ENCODE data around the gene REXO2.

REXO2 gene

GRCh38 chr11:114439229-114440120, at the start of gene REXO2:
REXO2 (plus strand) TSS chr11:114439467; CDS start chr11:114439529, 62 bp downstream.
- peak; percentile 95 for DNase-seq

GRCh38 chr11:114392735-114393667, 46.3 kb upstream of the REXO2 start:
- DNase-seq = no peak

- DNase-seq = no peak
Measured at GRCh38 chr11:114395736-114396135, 43.5 kb upstream of the REXO2 start.

- no peak for DNase-seq
Measured at GRCh38 chr11:114396916-114397315, 42.4 kb upstream of the REXO2 start.

- no peak for DNase-seq
Measured at GRCh38 chr11:114397349-114397982, 41.8 kb upstream of the REXO2 start.

GRCh38 chr11:114398303-114398920, 40.9 kb upstream of the REXO2 start:
- DNase-seq = no peak

GRCh38 chr11:114399490-114400215, 39.6 kb upstream of the REXO2 start:
- DNase-seq = peak; percentile 17

GRCh38 chr11:114400216-114400914, 38.9 kb upstream of the REXO2 start, which contains the start of the genes C11orf71 and RBM7:
C11orf71 (minus strand) TSS chr11:114400511; CDS start chr11:114400331, 180 bp downstream.
RBM7 (plus strand) TSS chr11:114400666; CDS start chr11:114400672, 6 bp downstream.
- DNase-seq = peak; percentile 98

- DNase-seq = no peak
Measured at GRCh38 chr11:114400915-114401223, 38.4 kb upstream of the REXO2 start.

GRCh38 chr11:114401311-114401710, 38.0 kb upstream of the REXO2 start:
- no peak for DNase-seq

GRCh38 chr11:114412946-114413345, 26.3 kb upstream of the REXO2 start:
- DNase-seq = no peak

- DNase-seq = no peak
Measured at GRCh38 chr11:114413958-114414357, 25.3 kb upstream of the REXO2 start.

- DNase-seq = no peak
Measured at GRCh38 chr11:114416441-114416961, 22.8 kb upstream of the REXO2 start.

GRCh38 chr11:114426280-114426679, 13.0 kb upstream of the REXO2 start:
- no peak for DNase-seq

- no peak for DNase-seq
Measured at GRCh38 chr11:114430290-114430689, 9.0 kb upstream of the REXO2 start.

- no peak for DNase-seq
Measured at GRCh38 chr11:114432893-114433292, 6.4 kb upstream of the REXO2 start.

GRCh38 chr11:114433376-114433775, 5.9 kb upstream of the REXO2 start:
- no peak for DNase-seq

GRCh38 chr11:114438303-114438702, 964 bp upstream of the REXO2 start:
- DNase-seq = no peak

GRCh38 chr11:114440121-114440860, 1.0 kb downstream of the REXO2 start:
- DNase-seq = no peak

All from CD4-positive, alpha-beta T cell treated with Interleukin-4 for 4 hours (primary cell).